Panc1 (cell line): ENCODE measurements around the gene USP50. TPM values are rescaled to one million over a fixed set of nuclear protein-coding genes. Genes with fewer than 3 reads are reported as not detected.

Experiments used
- ATAC-seq: fragments of 200-7000 bp; cut with Tn5 transposase; 2 replicates; pipeline ENCODE4 v1.9.1; 2020; ENCODE audit warnings: mild to moderate bottlenecking, moderate library complexity
- BruUV-seq: library from RNA; stranded (reverse); fragments of 400-500 nt; replicated peaks from 2 replicates; lab custom pipeline; 2021; lab: Mats Ljungman, UMichigan
- CTCF ChIA-PET: fragments of 300-600 bp; sonication (Branson Sonifier 250); formaldehyde crosslinking; loops from one replicate; lab custom pipeline; 2022; ENCODE audit warnings: antibody characterized with exemption; lab: Charles Lee
- POLR2A ChIA-PET: fragments of 300-600 bp; sonication (Branson Sonifier 250); formaldehyde crosslinking; loops from one replicate; lab custom pipeline; 2022; ENCODE audit warnings: antibody characterized with exemption; lab: Charles Lee
- DNase-seq: peaks from one replicate; pipeline ENCODE4 v3.0.0-alpha.2; 2010; ENCODE audit warnings: low read depth, low spot score
- H3K27ac ChIP-seq: 2 replicates; pipeline ENCODE4 v1.5.1; 2011; ENCODE audit warnings: mild to moderate bottlenecking, low read length, inconsistent platforms
- H3K27me3 ChIP-seq: fragments of 200-500 bp; sonication (Bioruptor generic); 2 replicates; pipeline ENCODE4 v1.6.0; 2014; ENCODE audit warnings: low read length, inconsistent platforms; ENCODE audit not compliant: control insufficient read depth, insufficient read depth
- H3K36me3 ChIP-seq: fragments of 200-500 bp; sonication (Bioruptor generic); 2 replicates; pipeline ENCODE4 v1.5.1; 2014; ENCODE audit warnings: inconsistent platforms, mild to moderate bottlenecking, low read length, moderate library complexity; ENCODE audit not compliant: control insufficient read depth, insufficient read depth
- H3K4me1 ChIP-seq: 2 replicates; pipeline ENCODE4 v1.5.1; 2011; ENCODE audit warnings: inconsistent platforms, mild to moderate bottlenecking, low read length, moderate library complexity; ENCODE audit not compliant: control insufficient read depth, insufficient read depth
- H3K4me3 ChIP-seq, 2 experiments: 2 replicates each; pipeline ENCODE4 v1.5.1; 2011 to 2012; ENCODE audit warnings: low read depth in 2 of 2, low read length in 2 of 2, mild to moderate bottlenecking in 2 of 2, inconsistent platforms in 1 of 2, moderate library complexity in 1 of 2
- H3K9me3 ChIP-seq: fragments of 200-500 bp; sonication (Bioruptor generic); 2 replicates; pipeline ENCODE4 v1.5.1; 2014; ENCODE audit warnings: low read depth, mild to moderate bottlenecking, inconsistent platforms, low read length, moderate library complexity; ENCODE audit not compliant: control insufficient read depth, insufficient read depth
- CTCF ChIP-seq: fragments of 450-650 bp; IDR thresholded peaks from 2 replicates; pipeline ENCODE4 v1.5.1; 2017; ENCODE audit warnings: mild to moderate bottlenecking
- POLR2AphosphoS5 ChIP-seq: IDR thresholded peaks from 2 replicates; pipeline ENCODE4 v1.6.1; 2012; ENCODE audit warnings: mild to moderate bottlenecking, low read depth, low read length, moderate library complexity
- REST ChIP-seq, 2 experiments: IDR thresholded peaks; 2 replicates each; pipeline ENCODE4 v1.6.1; 2011 to 2012; ENCODE audit warnings: low read depth in 2 of 2, control low read depth in 1 of 2, low read length in 1 of 2, mild to moderate bottlenecking in 1 of 2, moderate library complexity in 1 of 2; ENCODE audit not compliant: insufficient read depth in 1 of 2
- SIN3A ChIP-seq: IDR thresholded peaks from 2 replicates; pipeline ENCODE4 v1.6.1; 2012; ENCODE audit warnings: low read depth, mild to moderate bottlenecking, low read length, moderate library complexity, borderline replicate concordance; ENCODE audit not compliant: insufficient read depth
- TCF7L2 ChIP-seq: IDR thresholded peaks from 2 replicates; pipeline ENCODE4 v1.6.1; 2011; ENCODE audit warnings: mild to moderate bottlenecking, low read depth, low read length, inconsistent platforms
- in situ Hi-C: cut with HindIII; loops from 2 replicates; pipeline ENCODE4 v1.10.0; 2016; ENCODE audit warnings: low sequenced_read_pairs, low pct_unique_long_range_greater_than_20kb
- intact Hi-C: fragments of 100-400 bp; cut with micrococcal nuclease; formaldehyde crosslinking; loops from one replicate; pipeline ENCODE4 v1.10.0; 2022; ENCODE audit not compliant: unreplicated experiment
- total RNA-seq: library from RNA; stranded (reverse); gene quantifications from one replicate; pipeline ENCODE4 v1.2.1, GENCODE V29; 2021; ENCODE audit not compliant: unreplicated experiment

The USP50 gene
- total RNA-seq, 1 experiment from 2014 or later, result not detected

DNA sequence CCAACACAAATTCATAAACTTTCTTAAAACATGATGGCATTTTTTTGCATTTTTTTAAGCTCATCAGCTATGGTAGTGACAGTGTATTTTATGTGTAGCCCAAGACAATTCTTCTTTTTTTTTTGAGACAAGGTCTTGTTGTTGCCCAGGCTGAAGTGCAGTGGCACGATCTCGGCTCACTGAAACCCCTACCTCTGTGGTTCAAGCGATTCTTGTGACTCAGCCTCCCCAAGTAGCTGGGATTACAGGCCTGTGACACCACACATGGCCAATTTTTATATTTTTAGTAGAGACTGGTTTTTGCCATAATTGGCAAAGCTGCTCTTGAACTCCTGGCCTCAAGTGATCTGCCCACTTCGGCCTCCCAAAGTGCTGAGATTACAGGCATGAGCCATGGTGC lies 17.3 kb upstream of the USP50 start:
- Histone ChIP-seq H3K4me1 (no peaks in the 10 kb centered on the region), H3K27me3 (no peaks in the 10 kb centered on the region), H3K9me3 (no peaks in the 10 kb centered on the region), H3K36me3 (peaks cover 12% of the 10 kb centered on the region; the same call in 1 of the 2 replicates), H3K4me3 (no peak overlapping the region), H3K27ac (no peak overlapping the region)
- ChIA-PET CTCF (interaction anchor here (0.8 kb wide), 1 partner anchor 67 kb away, joined by 3 read pairs; no protein-coding TSS in a partner anchor), POLR2A (interaction anchor here (0.7 kb wide), 1 partner anchor 29 kb away, joined by 4 read pairs; no protein-coding TSS in a partner anchor)
- TF ChIP-seq REST (IDR thresholded peaks at IDR 0.05; ENCODE audit: insufficient read depth in 1 of 2, low read depth in 2 of 2, low read length in 1 of 2) (no peak), SIN3A (no peak), CTCF (no peak), POLR2AphosphoS5 (no peak), TCF7L2 (no peak)
- ATAC-seq (no peak), DNase-seq (no peak)
- no TSS peak for BruUV-seq
- intact Hi-C loops, result no loop called here
- in situ Hi-C loops, result no loop called here

GRCh38 chr15:50562735-50563640 lies 16.5 kb upstream of the USP50 start:
- Histone ChIP-seq H3K27me3 (no peaks in the 10 kb centered on the region), H3K9me3 (no peaks in the 10 kb centered on the region), H3K36me3 (peaks cover 12% of the 10 kb centered on the region; the same call in 1 of the 2 replicates), H3K27ac (no peak overlapping the region), H3K4me3 (no peak overlapping the region), H3K4me1 (no peaks in the 10 kb centered on the region)
- in situ Hi-C loops, result no loop called here
- DNase-seq (no peak), ATAC-seq (no peak)
- intact Hi-C loops, result no loop called here
- ChIA-PET CTCF (no interaction called here), POLR2A (no interaction called here)
- TF ChIP-seq CTCF, result no peak
- TF ChIP-seq TCF7L2, result no peak
- no peak for TF ChIP-seq POLR2AphosphoS5
- no peak for TF ChIP-seq SIN3A
- no peak for TF ChIP-seq REST (IDR thresholded peaks at IDR 0.05; ENCODE audit: insufficient read depth in 1 of 2, low read depth in 2 of 2, low read length in 1 of 2)
- BruUV-seq, result no TSS peak
